NK-92 treated with Interleukin-12 subunit alpha and Interleukin-12 subunit beta, amount 100 ng/mL, for 24 hours (cell line): ENCODE data around the gene CHST8.
"Not testable (repeated sequence)": the region's sequence is repeated elsewhere in the genome, so short reads cannot be mapped to it uniquely, and the experiment has no call there.

ENCODE experiments used
- DNase-seq: peaks from one replicate; lab custom pipeline; 2025; lab: John Stamatoyannopoulos, UW

Gene CHST8, protein sequence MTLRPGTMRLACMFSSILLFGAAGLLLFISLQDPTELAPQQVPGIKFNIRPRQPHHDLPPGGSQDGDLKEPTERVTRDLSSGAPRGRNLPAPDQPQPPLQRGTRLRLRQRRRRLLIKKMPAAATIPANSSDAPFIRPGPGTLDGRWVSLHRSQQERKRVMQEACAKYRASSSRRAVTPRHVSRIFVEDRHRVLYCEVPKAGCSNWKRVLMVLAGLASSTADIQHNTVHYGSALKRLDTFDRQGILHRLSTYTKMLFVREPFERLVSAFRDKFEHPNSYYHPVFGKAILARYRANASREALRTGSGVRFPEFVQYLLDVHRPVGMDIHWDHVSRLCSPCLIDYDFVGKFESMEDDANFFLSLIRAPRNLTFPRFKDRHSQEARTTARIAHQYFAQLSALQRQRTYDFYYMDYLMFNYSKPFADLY

DNA sequence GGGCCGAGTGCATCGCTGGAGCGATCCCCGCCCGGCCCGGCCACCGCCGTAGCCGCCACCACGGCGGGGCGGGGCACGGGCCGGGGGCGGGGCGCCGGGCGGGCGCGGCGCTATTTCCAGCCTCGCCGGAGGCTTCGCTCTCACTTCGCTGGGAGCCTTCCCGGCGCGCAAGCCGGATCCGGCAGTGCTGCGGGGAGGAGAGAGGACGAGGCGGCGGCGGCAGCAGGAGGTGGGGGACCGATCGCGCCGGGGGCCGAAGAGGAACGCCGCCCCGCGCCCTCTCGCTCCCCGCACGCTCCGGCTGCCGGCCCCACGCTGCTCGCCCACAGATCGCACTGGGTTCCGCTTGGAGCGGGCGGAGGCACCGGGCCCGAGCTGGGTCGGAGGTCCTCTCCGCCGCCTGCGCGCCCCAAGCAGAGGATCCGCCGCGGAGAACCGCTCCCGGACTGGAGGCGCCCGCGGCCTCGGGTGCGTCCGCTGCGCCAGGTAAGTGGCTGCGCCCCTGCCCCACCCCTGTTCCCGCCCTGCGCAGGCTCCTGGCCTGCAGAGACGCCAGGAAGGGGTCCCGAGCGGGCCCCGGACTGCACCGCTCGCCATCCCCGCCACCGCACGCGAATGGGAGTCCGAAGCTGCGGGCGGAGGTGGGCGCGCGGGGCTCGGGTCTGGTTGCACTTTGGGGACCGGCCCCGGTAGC lies at the start of gene CHST8:
TSS of gene CHST8 (plus strand) at position 143 of the 694 bp plus-strand sequence. CDS start 67,309 bp downstream, outside the sequence.
- DNase-seq = no peak

DNA sequence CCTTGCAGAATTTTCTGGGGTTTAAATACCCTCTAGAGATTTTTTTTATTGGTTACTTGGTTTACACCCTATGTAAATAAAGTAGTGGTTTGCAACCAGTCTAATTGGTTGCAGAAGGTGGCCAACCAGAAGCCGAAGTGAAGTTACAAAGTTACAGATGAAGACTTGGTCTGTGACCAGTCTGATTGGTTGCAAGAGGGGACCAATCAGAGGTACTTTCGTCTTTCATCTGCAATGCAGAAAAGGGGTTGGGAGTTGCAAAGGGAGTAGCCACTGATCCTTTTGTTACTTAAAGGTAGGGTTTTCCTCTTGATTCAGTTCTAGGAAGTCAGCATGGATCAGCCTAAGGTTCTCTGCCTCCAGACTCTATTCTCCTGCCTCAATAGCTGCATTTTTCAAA lies 48.8 kb upstream of the CHST8 start:
- no peak for DNase-seq

DNA sequence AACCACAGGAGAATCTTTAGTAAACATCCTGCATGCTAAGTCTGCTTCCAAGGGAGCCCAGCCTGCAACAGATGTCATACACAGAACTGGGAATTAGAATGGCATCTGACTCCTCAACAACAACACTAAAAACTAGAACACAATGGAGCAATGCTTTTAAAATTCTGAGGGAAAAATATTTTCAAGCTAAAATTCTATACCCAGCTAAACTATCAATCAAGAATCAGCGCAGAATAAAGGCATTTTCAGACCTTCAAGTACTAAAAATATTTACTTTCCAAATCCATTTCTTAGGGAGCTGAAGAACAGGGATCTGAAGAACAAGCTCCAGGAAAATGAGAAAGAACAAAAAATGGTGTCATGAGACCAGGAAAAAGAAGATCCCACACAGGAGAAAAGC lies 46.9 kb upstream of the CHST8 start:
- DNase-seq = no peak

DNA sequence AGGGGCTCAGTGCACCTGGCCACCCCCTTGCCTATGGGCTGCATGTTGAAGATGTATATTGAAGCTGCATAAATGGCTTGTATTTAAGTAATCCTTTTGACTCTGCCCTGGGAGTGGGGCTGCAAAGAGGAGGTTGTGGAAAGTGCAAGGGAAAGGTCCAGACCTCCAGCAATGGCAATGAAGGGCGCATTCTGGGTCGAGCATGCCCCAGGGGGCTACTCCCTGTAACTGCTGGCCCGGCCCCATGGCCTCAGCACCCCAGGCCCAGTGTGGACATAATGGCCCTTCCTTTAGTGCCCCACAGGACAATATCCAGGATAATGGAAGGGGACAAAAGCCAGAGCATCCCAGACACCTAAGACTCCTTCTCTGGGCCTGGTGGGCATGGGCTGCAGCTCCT lies 43.1 kb upstream of the CHST8 start:
- no peak for DNase-seq

DNA sequence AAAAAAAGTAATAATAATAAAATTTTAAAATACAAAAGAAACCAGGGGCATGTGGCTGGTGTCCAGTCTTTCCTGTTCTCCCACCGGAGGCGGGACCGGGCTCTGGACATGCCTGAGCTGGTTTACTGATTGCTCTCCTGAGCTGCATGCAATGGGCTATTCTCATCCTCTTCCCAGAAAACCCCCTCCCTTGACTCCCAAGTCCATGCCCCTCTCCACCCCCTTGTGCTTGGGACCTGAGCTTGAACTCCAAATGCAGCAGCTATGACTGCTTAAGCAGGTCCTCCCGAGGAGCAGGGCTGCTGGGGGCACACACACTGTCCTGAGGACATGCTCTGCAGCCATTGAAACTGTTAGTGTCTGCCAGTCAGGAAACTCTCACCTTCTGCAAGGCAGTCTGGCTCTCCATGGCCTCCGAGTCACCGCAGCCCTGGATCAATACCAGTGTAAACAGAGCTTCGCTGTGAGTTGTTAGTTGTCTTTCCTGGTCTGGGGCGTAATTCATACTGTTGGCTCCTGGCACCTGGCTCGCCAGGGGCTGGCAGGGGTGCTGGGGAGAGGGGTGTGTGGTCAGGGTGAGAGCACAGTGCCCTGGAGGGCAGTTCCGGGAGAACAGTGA lies 41.6 kb upstream of the CHST8 start:
- no peak for DNase-seq

DNA sequence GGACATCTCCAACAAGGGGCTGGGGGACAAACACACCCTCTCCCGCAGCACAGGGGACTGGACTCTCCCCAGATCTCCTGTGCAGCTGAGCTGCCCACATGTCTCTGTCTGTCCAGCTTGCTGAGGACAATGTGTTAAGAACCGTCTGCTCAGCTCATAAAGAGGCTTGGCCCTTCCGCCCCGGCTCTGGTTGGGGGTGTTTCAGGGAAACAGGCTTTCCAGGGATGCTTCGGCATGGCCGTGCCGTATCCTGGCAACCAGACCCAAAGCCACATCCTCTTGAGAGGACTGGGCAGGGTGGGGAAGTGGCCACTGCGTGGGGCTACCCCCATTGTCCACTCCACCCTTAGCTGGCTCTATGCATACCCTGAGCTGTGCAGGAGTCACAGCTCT lies 41.1 kb upstream of the CHST8 start:
- no peak for DNase-seq

DNA sequence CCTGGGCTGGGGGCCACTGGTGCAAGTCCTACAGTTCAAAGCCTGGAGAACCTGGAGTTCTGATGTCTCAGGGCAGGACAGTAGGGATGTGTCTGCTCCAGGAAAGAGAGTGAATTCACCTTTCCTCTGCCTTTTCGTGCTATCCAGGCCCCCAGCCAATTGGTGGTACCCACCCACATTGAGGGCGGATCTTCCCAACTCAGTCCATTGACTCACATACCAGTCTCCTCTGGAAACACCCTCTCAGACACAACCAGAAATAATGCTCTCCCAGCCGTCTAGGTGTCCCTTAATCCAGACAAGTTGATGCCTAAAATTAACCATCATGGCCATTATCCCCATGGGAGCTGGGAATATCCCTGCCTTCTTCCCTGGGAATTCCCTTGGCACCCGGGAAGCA lies 38.8 kb upstream of the CHST8 start:
- no peak for DNase-seq

DNA sequence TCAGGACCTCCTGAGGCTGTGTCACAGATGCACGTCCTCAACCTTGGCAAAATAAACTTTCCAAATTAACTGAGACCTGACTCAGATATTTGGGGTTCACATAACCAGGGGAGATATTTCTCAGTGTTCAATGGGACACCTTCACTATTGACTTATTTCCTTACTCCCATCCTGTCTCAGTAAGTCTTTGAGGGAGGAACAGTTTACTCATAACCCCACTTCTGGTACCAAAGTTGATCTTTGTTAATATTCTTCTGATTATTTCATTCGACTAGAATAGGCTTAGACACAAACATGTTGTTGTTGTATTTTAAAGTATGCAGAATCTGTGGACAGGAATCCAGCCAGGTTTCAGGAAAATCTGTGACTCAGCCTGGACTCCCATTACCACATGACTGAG lies 34.6 kb upstream of the CHST8 start:
- no peak for DNase-seq

DNA sequence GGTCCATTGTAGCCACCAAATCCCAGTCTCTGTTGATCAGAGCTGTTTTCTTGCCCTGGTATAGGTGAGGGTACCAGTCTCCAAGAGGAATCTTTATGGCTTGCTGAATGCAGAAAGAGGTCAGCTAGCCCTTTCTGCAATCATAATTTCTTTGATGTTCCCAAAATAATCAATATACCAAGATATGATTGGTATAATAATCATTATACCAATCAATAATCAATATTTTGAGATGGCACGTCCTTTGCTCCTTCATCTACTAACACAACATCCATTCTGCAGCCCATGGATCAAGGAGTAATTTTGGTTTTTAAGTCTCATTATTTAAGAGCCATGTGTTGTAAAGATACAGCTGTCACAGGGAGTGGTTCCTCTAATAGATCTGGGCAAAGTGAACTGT lies 31.5 kb upstream of the CHST8 start:
- no peak for DNase-seq

DNA sequence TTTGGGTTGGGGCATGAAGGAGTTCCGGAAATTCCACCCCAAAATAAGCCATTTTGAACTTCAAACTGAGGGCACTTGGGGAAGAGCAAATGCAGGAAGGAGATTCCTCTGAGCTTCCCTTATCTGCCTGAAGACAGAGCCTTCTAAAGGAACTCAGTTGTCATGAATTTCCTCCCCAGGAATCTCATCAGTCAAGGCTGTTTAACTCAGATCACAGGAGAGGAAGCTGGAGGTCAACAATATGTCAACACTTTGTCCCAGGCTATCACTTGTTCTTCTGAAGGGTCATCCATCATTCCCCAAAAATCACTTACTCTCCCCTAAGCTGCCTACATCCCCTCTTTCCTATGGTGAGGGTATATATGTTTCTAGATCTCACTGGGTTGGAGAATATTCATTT lies 26.0 kb upstream of the CHST8 start:
- DNase-seq = no peak

DNA sequence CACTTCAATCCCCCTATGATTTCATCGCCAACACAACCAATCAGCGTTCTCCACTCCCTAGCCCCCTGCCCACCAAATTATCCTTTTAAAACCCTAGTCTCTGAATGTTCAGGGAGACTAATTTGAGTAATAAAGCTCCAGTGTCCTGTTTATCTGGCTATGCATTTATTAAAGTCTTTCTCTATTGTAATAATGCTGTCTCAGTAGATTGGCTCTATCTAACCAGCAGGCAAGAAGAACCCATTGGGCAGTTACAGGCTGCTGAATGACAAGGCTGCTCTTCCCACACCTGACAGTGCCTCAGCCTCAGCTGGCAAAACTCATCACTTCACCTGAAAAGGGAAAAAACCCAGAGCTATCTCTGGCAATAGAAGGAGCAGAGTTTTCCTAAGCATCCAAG lies 20.2 kb upstream of the CHST8 start:
- no peak for DNase-seq

DNA sequence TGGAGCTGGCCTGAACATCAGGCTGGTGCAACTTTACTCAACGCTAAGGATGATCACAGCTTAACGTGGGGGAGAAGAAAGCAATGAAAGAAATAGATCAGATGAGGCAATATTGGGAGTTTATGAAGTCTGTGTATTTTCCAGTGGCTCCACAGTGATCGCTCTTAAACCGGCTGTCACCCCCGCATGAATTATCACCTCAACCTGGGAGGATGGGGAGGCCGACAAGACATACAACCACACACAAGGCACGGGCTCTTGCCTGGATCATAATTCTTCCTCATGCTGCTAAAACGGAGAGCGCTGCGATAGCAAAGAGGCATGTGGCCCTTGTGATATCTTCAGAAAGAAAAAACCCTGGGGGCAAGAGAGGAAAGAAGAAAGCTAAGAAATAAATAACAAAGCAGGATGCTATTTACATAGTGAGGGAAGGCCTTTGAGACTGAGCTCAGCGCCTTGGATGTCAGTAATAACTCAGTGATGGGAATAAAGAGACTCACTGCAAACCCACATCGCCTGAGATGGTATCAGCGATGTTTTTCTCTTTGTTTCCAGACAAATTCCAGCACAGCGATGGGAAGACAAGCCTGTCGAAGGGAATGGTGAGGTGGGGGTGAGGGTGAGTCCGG lies 19.1 kb upstream of the CHST8 start:
- DNase-seq = no peak

DNA sequence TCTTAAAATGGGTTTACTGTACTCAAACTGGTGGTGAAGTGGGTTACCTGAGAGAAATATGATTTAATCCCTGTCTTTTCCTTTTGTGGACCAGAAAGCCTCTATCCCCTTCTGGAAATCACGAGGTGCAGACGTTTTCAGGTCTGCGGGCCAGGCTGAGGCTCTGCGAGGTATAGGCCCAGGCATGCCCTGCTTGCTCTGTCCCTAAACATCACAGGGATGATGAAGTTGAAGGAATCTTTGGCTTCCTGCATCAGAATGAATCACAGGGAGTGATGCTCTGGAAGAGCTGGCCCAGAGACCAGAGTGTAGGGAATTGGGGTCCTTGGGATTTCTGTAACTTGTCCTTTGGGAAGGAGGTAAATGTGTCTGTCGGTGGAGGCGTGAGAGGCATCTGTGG lies 18.4 kb upstream of the CHST8 start:
- no peak for DNase-seq

DNA sequence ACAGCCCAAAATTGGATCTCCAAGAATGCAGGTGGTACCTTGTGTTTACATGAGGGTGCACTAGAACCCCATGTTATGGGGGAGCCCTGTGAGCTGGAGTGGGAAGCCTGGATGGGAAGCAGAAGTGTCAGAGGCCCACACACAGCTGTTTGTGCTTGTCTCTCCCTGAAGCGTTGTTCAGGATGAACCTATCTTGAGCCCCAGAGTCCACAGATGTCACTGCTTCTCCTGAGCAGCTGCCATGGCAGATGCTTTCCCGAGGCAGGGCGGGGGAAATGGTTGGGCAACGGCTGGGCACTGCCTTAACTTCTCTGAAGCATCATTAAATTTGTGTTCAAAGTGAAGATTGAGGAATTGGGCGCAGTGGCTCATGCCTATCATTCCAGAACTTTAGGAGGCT lies 17.1 kb upstream of the CHST8 start:
- no peak for DNase-seq

DNA sequence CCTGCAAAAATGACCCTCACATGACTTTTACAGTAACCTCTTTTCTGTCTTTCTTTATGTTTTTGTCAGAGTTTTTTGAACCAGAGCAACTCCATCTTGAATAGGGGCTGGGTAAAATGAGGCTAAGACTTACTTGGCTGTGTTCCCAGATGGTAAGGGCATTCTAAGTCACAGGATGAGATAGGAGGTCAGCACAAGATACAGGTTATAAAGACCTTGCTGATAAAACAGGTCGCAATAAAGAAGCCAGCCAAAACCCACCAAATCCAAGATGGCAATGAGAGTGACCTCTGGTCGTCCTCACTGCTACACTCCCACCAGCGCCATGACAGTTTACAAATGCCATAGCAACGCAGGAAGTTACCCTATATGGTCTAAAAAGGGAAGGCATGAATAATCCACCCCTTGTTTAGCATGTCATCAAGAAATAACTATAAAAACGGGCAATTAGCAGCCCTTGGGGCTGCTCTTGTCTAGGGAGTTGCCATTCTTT lies 15.9 kb upstream of the CHST8 start:
- not testable (repeated sequence) for DNase-seq

DNA sequence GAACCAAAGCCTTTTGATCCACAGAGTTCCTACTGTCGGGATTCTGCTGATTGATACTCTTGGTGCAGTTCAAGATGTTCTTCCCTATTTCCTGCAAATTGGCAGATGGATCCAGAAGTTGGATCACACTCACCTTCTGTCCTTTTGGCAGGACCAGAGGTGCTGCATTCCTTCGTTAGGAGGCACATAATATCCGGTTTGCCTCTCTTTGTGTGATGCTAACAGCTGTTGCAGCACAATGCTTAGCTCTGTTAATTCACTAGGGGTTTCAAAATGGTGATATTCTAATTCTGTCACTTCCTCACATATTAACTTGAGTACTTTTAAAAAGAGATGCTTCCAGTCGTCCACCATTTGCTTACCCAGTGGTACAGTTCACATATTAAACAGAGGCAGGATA lies 15.2 kb upstream of the CHST8 start:
- DNase-seq = no peak

DNA sequence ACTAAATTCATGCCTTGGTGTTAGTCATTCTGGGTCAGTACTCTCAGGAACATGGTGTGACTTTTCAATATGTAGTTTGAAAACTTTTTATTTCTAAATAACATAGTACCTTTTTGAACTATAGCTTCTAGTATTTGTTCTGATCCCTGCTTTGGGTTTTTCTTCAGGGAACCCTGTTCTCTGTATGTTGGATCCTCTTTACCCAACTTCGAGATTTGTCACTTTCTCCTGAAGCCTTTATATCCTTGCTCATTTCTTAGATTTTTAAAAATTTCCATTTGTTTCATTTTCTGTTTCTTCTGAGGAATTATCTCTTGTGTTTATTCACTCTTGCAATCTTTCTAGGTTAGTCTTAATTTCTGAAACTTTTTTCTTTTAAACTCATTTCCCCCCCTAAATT lies 12.4 kb upstream of the CHST8 start:
- no peak for DNase-seq

DNA sequence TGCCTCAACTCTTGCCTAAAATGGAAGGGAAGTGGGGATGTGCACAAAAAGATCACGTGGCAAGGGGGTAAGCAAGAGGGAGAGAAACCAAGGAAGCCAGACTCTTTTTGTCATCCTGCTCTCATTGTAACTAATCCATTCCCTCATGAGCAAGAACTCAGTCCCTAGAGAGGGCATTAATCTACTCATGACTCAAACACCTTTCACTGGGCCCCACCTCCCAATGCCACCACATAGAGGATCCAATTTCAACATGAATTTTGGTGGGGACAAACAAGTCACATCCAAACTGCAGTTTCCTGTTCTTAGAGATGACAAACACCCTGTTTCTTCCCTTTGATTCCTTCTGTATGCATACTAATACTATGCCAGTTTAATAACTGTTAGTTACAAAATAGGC lies 11.2 kb upstream of the CHST8 start:
- DNase-seq = no peak

DNA sequence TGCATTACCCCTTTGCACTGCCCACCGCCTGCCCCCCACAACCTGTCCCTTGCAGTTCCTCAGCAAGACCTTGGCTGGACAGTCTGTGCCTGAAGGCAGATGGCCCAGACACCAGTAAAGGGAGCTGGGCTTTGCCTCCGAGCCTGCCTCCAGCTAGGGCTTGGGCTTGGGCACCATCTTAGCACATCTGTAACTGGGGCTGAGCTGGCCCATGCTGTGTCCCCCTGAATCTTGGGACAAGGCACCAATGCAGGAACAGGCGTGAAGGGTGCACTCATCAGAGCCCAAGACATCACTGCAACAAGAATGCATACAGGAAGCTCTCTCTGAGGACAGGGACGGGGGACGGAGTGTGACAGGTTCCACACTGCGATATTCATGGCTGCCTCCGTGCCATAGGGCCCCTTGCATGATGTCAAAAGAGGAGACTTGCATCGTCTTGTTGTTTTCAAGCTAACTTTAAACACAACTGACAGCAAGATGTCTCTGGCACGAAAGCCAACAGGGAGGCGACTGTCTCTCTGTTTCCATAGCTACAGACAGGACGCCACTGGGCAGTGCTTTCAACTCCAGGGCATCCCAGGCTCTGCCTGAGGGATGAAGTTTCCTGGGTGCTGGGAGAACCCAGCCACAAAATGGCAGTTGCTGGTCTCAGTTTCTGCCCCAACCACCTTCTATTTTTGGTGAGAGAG lies 8.7 kb upstream of the CHST8 start:
- no peak for DNase-seq

DNA sequence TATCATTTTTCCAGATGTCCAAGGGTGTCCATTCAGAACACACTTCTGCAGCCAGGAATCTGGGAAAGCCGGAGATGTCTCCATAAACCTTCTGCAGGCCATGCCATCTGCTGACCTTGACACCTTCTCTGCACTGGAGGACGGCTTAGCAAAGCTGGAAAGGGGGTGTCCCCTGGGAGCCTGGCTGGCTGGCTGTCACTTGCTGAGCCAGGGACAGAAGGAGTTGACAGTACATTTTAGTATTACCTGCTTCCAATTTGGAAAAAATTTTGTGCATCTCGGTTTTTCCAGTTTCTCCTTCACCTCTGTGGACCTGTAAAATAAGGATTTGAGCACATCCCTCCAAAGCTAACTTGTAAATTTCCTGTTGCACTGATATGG lies 8.1 kb upstream of the CHST8 start:
- DNase-seq = no peak

DNA sequence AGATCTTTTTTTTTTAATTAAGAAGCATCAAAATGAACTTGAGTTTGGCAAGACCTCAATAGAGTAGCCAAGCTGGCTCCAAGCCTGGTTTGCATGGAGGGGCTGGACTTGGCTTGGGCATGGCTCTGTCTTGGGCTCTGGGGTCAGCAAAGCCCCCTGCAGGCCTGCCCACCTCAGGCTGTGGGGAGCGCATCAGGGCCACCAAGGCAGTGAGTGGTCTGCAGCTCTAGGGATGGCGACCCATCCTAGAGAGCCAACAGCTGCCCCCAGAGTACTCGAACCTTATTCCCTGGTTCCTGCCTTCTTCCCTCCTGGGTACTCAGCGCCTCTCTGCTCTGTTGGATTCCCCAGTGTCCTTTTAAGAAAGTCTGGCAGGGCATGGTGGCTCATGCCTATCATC lies 5.4 kb upstream of the CHST8 start:
- DNase-seq = no peak

DNA sequence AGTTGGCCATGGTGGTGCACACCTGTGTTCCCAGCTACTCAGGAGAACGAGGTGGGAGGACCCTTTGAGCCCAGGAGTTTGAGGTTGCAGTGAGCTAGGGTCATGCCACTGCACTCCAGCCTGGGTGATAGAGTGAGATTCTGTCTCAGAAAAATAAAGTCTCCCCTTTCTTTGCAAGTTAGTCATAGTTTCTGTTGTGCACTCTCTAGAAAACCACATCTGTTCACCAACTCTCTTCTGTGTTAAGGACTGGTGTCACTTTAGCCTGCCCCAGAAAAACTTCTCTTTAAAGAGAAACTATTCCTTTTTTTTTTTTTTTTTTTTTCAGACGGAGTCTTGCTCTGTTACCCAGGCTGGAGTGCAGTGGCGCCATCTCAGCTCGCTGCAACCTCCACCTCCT lies 4.9 kb upstream of the CHST8 start:
- DNase-seq = no peak
